ENCODE measurements around the gene PROX1.

DNA sequence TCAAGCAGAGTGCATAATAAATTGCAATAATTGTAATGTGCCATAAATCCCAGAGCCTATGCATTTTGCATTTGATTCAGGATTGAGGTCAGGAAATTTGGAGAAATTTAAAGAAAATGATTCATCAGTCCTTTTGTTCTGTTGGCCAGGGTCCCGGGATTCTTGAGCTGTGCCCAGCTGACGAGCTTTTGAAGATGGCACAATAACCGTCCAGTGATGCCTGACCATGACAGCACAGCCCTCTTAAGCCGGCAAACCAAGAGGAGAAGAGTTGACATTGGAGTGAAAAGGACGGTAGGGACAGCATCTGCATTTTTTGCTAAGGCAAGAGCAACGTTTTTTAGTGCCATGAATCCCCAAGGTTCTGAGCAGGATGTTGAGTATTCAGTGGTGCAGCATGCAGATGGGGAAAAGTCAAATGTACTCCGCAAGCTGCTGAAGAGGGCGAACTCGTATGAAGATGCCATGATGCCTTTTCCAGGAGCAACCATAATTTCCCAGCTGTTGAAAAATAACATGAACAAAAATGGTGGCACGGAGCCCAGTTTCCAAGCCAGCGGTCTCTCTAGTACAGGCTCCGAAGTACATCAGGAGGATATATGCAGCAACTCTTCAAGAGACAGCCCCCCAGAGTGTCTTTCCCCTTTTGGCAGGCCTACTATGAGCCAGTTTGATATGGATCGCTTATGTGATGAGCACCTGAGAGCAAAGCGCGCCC, 8.7 kb downstream of the PROX1 start:
- TF ChIP-seq, protein P1, sequence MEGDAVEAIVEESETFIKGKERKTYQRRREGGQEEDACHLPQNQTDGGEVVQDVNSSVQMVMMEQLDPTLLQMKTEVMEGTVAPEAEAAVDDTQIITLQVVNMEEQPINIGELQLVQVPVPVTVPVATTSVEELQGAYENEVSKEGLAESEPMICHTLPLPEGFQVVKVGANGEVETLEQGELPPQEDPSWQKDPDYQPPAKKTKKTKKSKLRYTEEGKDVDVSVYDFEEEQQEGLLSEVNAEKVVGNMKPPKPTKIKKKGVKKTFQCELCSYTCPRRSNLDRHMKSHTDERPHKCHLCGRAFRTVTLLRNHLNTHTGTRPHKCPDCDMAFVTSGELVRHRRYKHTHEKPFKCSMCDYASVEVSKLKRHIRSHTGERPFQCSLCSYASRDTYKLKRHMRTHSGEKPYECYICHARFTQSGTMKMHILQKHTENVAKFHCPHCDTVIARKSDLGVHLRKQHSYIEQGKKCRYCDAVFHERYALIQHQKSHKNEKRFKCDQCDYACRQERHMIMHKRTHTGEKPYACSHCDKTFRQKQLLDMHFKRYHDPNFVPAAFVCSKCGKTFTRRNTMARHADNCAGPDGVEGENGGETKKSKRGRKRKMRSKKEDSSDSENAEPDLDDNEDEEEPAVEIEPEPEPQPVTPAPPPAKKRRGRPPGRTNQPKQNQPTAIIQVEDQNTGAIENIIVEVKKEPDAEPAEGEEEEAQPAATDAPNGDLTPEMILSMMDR (IDR thresholded peaks at IDR 0.05) = no peak
- TF ChIP-seq, protein P2, sequence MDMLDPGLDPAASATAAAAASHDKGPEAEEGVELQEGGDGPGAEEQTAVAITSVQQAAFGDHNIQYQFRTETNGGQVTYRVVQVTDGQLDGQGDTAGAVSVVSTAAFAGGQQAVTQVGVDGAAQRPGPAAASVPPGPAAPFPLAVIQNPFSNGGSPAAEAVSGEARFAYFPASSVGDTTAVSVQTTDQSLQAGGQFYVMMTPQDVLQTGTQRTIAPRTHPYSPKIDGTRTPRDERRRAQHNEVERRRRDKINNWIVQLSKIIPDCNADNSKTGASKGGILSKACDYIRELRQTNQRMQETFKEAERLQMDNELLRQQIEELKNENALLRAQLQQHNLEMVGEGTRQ (CRISPR knock-in tag; IDR thresholded peaks at IDR 0.05) = no peak
- no peak for TF ChIP-seq NFATC4 (CRISPR knock-in tag; IDR thresholded peaks at IDR 0.05)
- TF ChIP-seq, protein P3, sequence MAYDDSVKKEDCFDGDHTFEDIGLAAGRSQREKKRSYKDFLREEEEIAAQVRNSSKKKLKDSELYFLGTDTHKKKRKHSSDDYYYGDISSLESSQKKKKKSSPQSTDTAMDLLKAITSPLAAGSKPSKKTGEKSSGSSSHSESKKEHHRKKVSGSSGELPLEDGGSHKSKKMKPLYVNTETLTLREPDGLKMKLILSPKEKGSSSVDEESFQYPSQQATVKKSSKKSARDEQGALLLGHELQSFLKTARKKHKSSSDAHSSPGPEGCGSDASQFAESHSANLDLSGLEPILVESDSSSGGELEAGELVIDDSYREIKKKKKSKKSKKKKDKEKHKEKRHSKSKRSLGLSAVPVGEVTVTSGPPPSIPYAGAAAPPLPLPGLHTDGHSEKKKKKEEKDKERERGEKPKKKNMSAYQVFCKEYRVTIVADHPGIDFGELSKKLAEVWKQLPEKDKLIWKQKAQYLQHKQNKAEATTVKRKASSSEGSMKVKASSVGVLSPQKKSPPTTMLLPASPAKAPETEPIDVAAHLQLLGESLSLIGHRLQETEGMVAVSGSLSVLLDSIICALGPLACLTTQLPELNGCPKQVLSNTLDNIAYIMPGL (CRISPR knock-in tag; IDR thresholded peaks at IDR 0.05) = no peak
- TF ChIP-seq, protein P4, sequence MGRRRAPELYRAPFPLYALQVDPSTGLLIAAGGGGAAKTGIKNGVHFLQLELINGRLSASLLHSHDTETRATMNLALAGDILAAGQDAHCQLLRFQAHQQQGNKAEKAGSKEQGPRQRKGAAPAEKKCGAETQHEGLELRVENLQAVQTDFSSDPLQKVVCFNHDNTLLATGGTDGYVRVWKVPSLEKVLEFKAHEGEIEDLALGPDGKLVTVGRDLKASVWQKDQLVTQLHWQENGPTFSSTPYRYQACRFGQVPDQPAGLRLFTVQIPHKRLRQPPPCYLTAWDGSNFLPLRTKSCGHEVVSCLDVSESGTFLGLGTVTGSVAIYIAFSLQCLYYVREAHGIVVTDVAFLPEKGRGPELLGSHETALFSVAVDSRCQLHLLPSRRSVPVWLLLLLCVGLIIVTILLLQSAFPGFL (CRISPR knock-in tag; IDR thresholded peaks at IDR 0.05; ENCODE audit: borderline replicate concordance) = no peak
- TF ChIP-seq, protein P5, sequence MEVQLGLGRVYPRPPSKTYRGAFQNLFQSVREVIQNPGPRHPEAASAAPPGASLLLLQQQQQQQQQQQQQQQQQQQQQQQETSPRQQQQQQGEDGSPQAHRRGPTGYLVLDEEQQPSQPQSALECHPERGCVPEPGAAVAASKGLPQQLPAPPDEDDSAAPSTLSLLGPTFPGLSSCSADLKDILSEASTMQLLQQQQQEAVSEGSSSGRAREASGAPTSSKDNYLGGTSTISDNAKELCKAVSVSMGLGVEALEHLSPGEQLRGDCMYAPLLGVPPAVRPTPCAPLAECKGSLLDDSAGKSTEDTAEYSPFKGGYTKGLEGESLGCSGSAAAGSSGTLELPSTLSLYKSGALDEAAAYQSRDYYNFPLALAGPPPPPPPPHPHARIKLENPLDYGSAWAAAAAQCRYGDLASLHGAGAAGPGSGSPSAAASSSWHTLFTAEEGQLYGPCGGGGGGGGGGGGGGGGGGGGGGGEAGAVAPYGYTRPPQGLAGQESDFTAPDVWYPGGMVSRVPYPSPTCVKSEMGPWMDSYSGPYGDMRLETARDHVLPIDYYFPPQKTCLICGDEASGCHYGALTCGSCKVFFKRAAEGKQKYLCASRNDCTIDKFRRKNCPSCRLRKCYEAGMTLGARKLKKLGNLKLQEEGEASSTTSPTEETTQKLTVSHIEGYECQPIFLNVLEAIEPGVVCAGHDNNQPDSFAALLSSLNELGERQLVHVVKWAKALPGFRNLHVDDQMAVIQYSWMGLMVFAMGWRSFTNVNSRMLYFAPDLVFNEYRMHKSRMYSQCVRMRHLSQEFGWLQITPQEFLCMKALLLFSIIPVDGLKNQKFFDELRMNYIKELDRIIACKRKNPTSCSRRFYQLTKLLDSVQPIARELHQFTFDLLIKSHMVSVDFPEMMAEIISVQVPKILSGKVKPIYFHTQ (CRISPR knock-in tag; IDR thresholded peaks at IDR 0.05) = no peak
- TF ChIP-seq CBFB (CRISPR knock-in tag; IDR thresholded peaks at IDR 0.05; ENCODE audit: low read depth) = no peak
- TF ChIP-seq, protein P6, sequence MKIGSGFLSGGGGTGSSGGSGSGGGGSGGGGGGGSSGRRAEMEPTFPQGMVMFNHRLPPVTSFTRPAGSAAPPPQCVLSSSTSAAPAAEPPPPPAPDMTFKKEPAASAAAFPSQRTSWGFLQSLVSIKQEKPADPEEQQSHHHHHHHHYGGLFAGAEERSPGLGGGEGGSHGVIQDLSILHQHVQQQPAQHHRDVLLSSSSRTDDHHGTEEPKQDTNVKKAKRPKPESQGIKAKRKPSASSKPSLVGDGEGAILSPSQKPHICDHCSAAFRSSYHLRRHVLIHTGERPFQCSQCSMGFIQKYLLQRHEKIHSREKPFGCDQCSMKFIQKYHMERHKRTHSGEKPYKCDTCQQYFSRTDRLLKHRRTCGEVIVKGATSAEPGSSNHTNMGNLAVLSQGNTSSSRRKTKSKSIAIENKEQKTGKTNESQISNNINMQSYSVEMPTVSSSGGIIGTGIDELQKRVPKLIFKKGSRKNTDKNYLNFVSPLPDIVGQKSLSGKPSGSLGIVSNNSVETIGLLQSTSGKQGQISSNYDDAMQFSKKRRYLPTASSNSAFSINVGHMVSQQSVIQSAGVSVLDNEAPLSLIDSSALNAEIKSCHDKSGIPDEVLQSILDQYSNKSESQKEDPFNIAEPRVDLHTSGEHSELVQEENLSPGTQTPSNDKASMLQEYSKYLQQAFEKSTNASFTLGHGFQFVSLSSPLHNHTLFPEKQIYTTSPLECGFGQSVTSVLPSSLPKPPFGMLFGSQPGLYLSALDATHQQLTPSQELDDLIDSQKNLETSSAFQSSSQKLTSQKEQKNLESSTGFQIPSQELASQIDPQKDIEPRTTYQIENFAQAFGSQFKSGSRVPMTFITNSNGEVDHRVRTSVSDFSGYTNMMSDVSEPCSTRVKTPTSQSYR (CRISPR knock-in tag; IDR thresholded peaks at IDR 0.05) = no peak
- TF ChIP-seq MYBL2 (CRISPR knock-in tag; IDR thresholded peaks at IDR 0.05) = no peak
- TF ChIP-seq, protein P7, sequence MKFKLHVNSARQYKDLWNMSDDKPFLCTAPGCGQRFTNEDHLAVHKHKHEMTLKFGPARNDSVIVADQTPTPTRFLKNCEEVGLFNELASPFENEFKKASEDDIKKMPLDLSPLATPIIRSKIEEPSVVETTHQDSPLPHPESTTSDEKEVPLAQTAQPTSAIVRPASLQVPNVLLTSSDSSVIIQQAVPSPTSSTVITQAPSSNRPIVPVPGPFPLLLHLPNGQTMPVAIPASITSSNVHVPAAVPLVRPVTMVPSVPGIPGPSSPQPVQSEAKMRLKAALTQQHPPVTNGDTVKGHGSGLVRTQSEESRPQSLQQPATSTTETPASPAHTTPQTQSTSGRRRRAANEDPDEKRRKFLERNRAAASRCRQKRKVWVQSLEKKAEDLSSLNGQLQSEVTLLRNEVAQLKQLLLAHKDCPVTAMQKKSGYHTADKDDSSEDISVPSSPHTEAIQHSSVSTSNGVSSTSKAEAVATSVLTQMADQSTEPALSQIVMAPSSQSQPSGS (CRISPR knock-in tag; IDR thresholded peaks at IDR 0.05; ENCODE audit: borderline replicate concordance, low read depth) = no peak
- no peak for TF ChIP-seq NR1H2 (CRISPR knock-in tag; IDR thresholded peaks at IDR 0.05)
- TF ChIP-seq RORB (CRISPR knock-in tag; IDR thresholded peaks at IDR 0.05) = no peak

All from WTC11 (cell line).